Heart left ventricle (tissue), 16 donors: Measurements from ENCODE around the gene AGO3. TPM values are rescaled to one million over a fixed set of nuclear protein-coding genes. Genes with fewer than 3 reads are reported as not detected.

Experiments used
- ATAC-seq, 4 donors: fragments of 200-7000 bp; cut with Tn5 transposase; one replicate each; pipeline ENCODE4 v1.9.1; 2020 to 2022; ENCODE audit warnings: moderate library complexity in 4 of 4, mild to moderate bottlenecking in 3 of 4, moderate number of reproducible peaks in 1 of 4
- DNase-seq, 5 donors: peaks; one replicate each; pipeline ENCODE4 v3.0.0-alpha.2; 2020
- H3K27ac ChIP-seq, 12 donors: fragments of 200-600 bp; sonication (generic) in 4 of 12; one replicate each; pipeline versions ENCODE4 v1.5.0 to v1.8.0; 2016 to 2022; ENCODE audit warnings: mild to moderate bottlenecking in 2 of 12
- H3K27me3 ChIP-seq, 9 donors: fragments of 200-600 bp; sonication (generic) in 2 of 9; one replicate each; pipeline versions ENCODE4 v1.5.1 to v1.8.0; 2016 to 2022; ENCODE audit warnings: mild to moderate bottlenecking in 3 of 9
- H3K36me3 ChIP-seq, 9 donors: fragments of 200-600 bp; sonication (generic) in 2 of 9; one replicate each; pipeline versions ENCODE4 v1.5.0 to v1.8.0; 2018 to 2022; ENCODE audit warnings: mild to moderate bottlenecking in 2 of 9
- H3K4me1 ChIP-seq, 12 donors: fragments of 200-600 bp; sonication (generic) in 4 of 12; one replicate each; pipeline versions ENCODE4 v1.5.0 to v1.8.0; 2016 to 2022; ENCODE audit warnings: mild to moderate bottlenecking in 3 of 12
- H3K4me3 ChIP-seq, 12 donors: fragments of 200-600 bp; sonication (generic) in 4 of 12; one replicate each; pipeline versions ENCODE4 v1.5.0 to v1.8.0; 2017 to 2022; ENCODE audit warnings: mild to moderate bottlenecking in 9 of 12, moderate library complexity in 4 of 12
- H3K9me3 ChIP-seq, 12 donors: fragments of 200-600 bp; sonication (generic) in 4 of 12; one replicate each; pipeline versions ENCODE4 v1.5.0 to v1.8.0; 2016 to 2022; ENCODE audit warnings: mild to moderate bottlenecking in 1 of 12
- CTCF ChIP-seq, 12 donors: fragments of 200-600 bp; sonication (generic) in 4 of 12; IDR thresholded peaks; one replicate each; pipeline versions ENCODE4 v1.5.0 to v1.8.0; 2018 to 2022; ENCODE audit warnings: antibody characterized with exemption in 12 of 12, mild to moderate bottlenecking in 5 of 12
- POLR2A ChIP-seq, 2 donors: fragments of 450-650 bp; IDR thresholded peaks; one replicate each; pipeline ENCODE4 v1.6.1; 2017; ENCODE audit warnings: antibody characterized with exemption in 2 of 2, mild to moderate bottlenecking in 2 of 2, moderate library complexity in 2 of 2
- WGBS, 4 donors: extraction: QIAGEN DNeasy Blood & Tissue Kit in 2 of 4; methylation state at CpG; one replicate each; pipeline versions ENCODE4 v1.1.5 to v1.1.7; 2013 to 2018; 5-methylcytosine and 5-hydroxymethylcytosine counted together
- intact Hi-C, 10 donors: fragments of 100-400 bp; cut with DNase I; formaldehyde crosslinking; loops; one replicate each; pipeline versions ENCODE4 v1.11.1 to v1.14.2; 2022
- polyA plus RNA-seq, 2 donors: library from polyadenylated mRNA; stranded (reverse); fragments of 200-250 nt; gene quantifications; one replicate each; pipeline ENCODE4 v1.2.3, GENCODE V29; 2013
- total RNA-seq, 9 donors: library from RNA; depleted of rRNA in 2 of 9; stranded (reverse); fragments of >200 nt in 2 of 9; fragmentation: NEBNext Ultra II Directional in 3 of 9; extraction: Animal tissue kit (Norgen Biotek cat#: 25700) in 3 of 9; gene quantifications; one replicate each; pipeline versions ENCODE4 v1.1.0 to v1.2.4, GENCODE V29; 2016 to 2023
- donor health status: ischemic (EF 13 %, LVEDD 7.1; RV severe dilation, severe dysfunction).
- donor health status: healthy with polysubstance abuse.
- donor health status: DM: no; HTN: yes; CAD: no.
- donor health status: DM: no; HTN: no; CAD: no.
- donor health status: ischemic (EF 25% LVEDD 6.9; RV normal size, moderate dysfunction).
- donor health status: ischemic (EF 25% LVEDD 5.7; RV mildly dilated, moderate dysfunction).
- donor health status: healthy.
- donor health status: DM: yes; HTN: yes; CAD: no.
- donor health status: ischemic (EF 35%, LVEDD 5.7; RV mildly dilated, moderate dysfunction).
- donor health status: nonischemic (EF 11% LVEDD 7.7; RV severe dilation, severe dysfunction).
- donor health status: DM: yes; HTN: yes; CAD: no.
- donor health status: PGD.
- donor health status: ischemic (EF 29% LVEDD 5.4; RV normal size, mild dysfunction).
- donor health status: nonischemic (EF 23%, LVEDD 6.1; RV moderate dilation, normal function).

AGO3 gene
- total and polyA plus RNA-seq, 11 donors: 2.8 to 18.8 (median 12.2) TPM

DNA sequence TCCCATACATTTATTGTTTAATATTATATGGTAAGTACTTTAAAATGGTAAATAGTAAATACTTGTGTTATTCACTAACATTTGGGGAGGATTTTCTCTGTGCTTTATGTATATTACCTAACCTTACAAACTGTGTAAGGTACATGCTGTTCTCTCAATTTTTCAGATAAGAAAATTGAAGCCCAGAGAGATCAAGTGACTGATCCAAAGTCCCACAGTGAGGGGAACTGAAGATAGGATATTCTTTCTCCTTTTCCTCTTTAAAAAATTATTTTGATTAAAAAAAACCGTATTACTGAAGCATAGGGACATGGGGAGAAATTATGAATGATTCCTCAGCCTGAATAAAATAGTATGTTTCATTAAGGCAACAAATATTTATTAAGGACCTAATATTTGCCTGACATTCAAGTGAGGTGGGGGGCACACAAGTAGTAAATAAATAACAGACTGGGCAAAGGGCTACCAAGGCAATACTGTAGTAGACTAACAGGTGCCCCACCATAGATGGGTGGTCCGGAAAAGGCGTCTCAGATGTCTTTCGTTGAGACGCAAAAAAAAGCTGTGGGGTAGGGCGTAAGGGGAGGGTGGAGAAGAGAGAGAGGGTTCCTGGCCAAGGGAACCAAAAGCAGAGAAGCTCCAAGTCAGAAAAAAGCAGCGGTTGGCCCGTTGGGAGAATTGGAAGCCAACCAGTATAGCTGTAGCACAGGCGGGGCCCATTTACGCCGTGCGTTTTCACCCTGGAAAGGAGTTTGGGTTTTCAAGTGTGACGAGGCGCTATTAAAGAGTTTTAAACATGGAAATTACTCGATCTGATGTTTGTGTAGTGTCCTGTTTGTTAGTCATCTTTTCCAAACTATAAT is 944 bp upstream of the AGO3 start:
- no peaks in the 10 kb centered on the region for H3K36me3 ChIP-seq
- peak overlapping the region; percentile 94 to 100 (median 98) for H3K27ac ChIP-seq
- no peaks in the 10 kb centered on the region for H3K9me3 ChIP-seq
- peaks cover 0 to 35% (median 20%) of the 10 kb centered on the region in 12 donors for H3K4me1 ChIP-seq
- H3K4me3 ChIP-seq: peak overlapping the region; percentile 61 to 97 (median 92)
- intact Hi-C loops: loop anchor here in 2 of 10 donors (5.0 kb wide), 2 partner anchors 43 to 48 kb away; partner anchors contain the start of gene AGO1 (in 1 of the 2)
- H3K27me3 ChIP-seq: no peaks in the 10 kb centered on the region
- ATAC-seq: peak; percentile 12 to 60 (median 55)
- DNase-seq: peak in 4 of 5 donors; percentile 52 to 61 (median 58)
- TF ChIP-seq POLR2A (IDR thresholded peaks at IDR 0.05) (no peak), CTCF (IDR thresholded peaks at IDR 0.05) (no peak)
- WGBS, 4 donors: 2 to 3% (median 3%) methylated on average over 15 of the region's 15 CpGs

DNA sequence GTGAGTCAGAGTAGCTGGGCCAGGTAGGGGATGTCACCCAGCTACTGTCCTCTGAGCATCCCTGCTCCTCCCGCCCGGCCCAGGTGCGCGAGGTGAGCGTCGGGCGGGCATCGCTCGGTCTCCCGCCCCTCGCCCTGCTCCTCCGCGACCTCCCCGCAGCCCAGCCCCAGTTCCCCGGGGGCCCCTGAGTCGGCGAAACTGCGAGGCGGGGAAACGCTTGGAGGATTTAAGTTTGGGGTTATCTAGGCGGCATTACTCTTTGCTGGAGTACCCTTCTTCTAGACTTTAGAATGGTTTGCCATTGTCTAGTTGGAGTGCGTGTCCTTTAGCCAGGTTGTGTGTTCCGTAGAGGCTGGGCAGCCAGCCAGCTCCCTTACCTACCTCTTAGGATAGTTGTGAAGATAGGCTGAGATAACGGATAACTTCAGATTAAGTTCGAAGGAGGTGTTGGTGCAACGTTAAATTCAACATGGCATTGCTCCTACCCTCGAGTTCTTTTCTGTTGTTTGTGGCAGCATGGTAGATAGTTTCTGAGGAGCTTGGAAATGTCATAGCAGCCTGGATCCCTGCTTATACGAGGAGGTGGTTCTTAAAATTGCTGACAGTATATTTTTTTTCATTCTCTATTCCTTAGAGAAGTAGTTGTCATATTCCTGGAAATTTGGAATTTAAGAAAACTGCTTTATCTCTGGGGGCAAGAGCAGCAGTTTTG is 697 bp downstream of the AGO3 start:
- intact Hi-C loops: loop anchor here in 2 of 10 donors (1.0 to 5.0 kb wide), 2 partner anchors 48 to 49 kb away; partner anchors contain the start of gene AGO1 (in 2 of the 2)
- H3K4me3 ChIP-seq: peak overlapping the region; percentile 61 to 97 (median 92)
- WGBS, 4 donors: 0 to 1% (median 0%) methylated on average over 24 to 28 of the region's 28 CpGs
- peak in 3 of 4 donors; percentile 1 to 46 (median 27) for ATAC-seq
- H3K4me1 ChIP-seq: peaks cover 0 to 36% (median 17%) of the 10 kb centered on the region in 12 donors
- H3K27ac ChIP-seq: peak overlapping the region; percentile 94 to 100 (median 98)
- peak in 2 of 5 donors; percentile 27 to 37 for DNase-seq
- H3K27me3 ChIP-seq: no peaks in the 10 kb centered on the region
- TF ChIP-seq CTCF (IDR thresholded peaks at IDR 0.05): no peak
- no peak for TF ChIP-seq POLR2A (IDR thresholded peaks at IDR 0.05)
- H3K36me3 ChIP-seq: no peaks in the 10 kb centered on the region
- H3K9me3 ChIP-seq: no peaks in the 10 kb centered on the region

DNA sequence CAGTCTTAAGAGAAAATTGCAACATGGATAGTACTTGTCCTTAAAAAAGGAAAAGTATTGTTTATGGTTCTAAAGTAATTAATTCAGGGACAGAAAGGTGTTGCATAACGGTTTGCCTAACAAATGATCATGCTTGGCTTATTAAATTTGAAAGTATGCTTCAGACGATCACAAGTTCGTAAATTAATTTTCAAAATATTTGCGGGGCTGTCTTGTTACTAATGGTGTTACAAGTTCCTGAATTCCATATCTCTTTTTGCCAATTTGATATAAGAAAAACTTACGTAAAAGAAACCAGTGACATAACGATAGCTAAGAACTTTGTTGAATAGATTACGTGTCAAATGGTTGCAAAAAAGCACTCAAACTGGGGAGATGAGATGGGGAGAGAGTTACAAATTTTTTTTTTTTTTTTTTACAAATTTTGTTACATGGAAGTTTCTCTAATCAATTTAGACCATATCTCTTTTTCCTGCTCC is 1.3 kb downstream of the AGO3 start:
- Histone ChIP-seq H3K4me1 (peaks cover 0 to 36% (median 17%) of the 10 kb centered on the region in 12 donors), H3K36me3 (no peaks in the 10 kb centered on the region), H3K27me3 (no peaks in the 10 kb centered on the region), H3K27ac (peak overlapping the region in 6 of 12 donors; percentile 94 to 100 (median 98)), H3K4me3 (peak overlapping the region in 11 of 12 donors; percentile 61 to 97 (median 93)), H3K9me3 (peaks cover 0 to 6% (median 0%) of the 10 kb centered on the region in 12 donors)
- intact Hi-C loops: loop anchor here in 1 of 10 donors (5.0 kb wide), 1 partner anchor 50 kb away; the partner anchor contains the start of gene AGO1
- no peak for DNase-seq
- WGBS, 4 donors: 54 to 64% (median 62%) methylated on average over 7 of the region's 7 CpGs
- ATAC-seq: no peak
- TF ChIP-seq CTCF (IDR thresholded peaks at IDR 0.05): no peak
- no peak for TF ChIP-seq POLR2A (IDR thresholded peaks at IDR 0.05)
